GM18868 (cell line): ENCODE data around the gene ENTPD6.

Experiments
- ATAC-seq: cut with Tn5 transposase; IDR thresholded peaks from one replicate; pipeline ENCODE4 v1.9.1; 2021; ENCODE audit warnings: mild to moderate bottlenecking, moderate library complexity; ENCODE audit not compliant: unreplicated experiment

Gene ENTPD6

DNA sequence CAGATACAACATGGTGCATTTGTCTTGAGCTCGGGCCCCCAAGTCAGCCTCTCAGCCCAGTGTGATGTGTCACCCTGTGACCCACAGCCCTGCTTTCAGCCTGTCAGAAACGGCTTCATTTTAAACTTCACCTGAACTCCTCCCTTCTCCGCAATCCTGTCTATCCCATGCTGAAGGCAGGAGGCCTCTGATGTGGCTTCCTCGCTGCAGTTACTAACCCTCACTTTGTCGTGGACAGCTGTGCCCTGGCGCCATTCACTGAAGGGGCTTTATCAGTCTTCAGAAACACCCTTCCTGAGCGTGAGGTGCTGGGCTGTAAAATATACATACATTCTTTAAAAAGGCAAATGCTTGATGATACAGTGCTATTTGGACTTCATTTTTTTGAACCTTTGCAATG lies 7.9 kb upstream of the ENTPD6 start:
- ATAC-seq = no peak

DNA sequence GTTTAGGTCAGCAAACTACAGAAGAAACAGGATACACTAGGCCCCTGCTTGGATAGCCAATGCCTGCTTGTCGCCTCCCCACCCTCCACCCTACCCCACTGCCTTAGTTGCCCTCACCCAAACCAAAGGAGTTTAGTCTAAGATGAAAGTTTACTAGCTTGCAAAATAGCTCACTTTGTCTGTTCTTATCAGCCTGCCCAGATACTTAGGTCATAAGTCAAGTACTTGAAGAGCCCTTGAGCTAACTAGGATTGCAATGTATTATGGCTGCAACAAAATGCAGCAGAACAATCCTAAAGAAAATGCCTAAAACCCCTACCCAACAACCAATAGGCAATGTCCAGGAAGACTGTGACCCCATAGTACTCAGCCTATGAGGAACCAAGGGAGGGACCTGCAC lies 7.3 kb upstream of the ENTPD6 start:
- no peak for ATAC-seq

DNA sequence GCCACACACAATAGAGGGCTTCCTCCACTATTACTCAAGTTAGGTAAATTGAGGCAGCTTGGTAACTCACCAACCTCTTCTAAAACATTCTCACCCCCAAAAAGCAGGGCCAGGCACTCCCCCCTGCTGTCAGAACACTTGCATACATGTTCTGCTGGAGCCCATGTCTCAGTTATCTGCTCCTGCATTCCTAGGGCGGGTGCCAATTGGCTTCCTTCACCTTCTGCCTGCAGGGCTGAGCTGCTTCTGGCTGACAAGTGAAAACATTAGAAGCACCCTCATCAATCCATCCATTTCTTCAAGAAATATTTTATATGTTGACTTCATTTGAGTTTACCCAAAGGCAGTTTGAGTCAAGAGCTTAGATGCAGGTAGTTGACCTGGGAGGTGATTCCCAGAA lies 4.5 kb upstream of the ENTPD6 start:
- no peak for ATAC-seq

DNA sequence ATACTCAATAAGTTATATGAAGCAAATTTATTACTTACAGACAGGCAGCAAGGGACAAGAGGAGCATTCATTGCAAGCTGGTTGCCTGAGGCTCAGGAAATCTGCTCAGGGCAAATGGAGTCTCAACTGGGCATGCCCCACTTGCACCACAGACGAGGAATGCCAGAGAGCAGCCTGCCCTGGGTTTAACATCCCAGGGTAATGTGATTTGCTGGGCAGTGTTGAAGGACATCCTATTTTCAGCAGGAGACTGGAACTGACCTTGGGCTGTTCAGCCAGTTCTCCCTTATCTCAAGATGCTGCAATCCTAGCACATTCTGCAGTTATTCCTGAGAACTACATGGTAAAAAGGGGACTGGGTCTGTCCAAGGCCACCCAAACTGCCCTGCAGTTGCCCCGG lies 3.8 kb upstream of the ENTPD6 start:
- no peak for ATAC-seq

DNA sequence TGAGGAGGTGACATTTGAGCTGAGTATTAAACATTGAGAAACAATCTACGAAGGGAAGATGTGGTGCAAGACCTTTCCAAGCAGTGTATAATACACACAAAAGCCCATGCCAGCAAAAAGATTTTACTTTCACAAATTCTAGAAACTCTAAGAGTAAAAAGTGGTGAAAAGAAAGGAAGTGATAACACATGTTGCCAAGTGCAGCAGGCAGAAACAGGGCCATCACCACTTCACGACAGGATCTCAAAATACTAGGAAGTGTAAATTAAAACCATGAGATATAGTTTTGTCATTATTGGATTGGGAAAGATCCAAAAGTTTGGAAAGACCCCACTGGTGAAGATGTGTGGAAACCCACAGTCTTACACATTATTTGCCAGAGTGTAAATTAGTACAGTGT lies 1.7 kb upstream of the ENTPD6 start:
- ATAC-seq = no peak

DNA sequence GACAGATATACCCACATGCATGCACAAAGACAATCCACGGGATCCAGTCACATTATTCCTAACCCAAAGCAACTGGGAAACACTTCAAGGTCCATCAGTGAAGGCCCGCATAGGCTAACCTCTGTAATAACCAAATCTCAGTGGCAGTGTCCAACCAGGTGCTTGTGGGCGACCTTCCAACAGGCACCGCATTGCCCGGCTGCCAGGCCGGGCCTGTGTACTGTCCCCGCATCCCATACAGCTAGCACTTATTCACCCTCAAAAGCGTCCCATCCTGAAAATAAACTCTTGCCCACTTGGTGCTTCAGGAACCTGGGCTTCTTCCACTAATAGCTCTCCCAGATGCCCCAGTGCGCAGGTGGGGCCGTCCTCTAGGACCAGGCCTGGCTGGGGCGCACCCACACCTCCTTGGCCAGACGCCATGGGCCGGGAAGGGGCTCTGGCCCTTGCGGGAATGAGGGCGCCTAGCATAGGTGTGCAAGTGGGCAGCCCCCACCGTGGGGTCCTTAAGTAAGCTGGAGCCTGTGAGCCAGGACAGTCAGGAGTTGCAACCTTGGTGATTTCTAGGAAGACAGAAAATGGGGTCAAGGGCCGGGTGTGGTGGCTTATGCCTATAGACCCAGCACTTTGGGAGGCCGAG lies 1.1 kb upstream of the ENTPD6 start:
- ATAC-seq = no peak

DNA sequence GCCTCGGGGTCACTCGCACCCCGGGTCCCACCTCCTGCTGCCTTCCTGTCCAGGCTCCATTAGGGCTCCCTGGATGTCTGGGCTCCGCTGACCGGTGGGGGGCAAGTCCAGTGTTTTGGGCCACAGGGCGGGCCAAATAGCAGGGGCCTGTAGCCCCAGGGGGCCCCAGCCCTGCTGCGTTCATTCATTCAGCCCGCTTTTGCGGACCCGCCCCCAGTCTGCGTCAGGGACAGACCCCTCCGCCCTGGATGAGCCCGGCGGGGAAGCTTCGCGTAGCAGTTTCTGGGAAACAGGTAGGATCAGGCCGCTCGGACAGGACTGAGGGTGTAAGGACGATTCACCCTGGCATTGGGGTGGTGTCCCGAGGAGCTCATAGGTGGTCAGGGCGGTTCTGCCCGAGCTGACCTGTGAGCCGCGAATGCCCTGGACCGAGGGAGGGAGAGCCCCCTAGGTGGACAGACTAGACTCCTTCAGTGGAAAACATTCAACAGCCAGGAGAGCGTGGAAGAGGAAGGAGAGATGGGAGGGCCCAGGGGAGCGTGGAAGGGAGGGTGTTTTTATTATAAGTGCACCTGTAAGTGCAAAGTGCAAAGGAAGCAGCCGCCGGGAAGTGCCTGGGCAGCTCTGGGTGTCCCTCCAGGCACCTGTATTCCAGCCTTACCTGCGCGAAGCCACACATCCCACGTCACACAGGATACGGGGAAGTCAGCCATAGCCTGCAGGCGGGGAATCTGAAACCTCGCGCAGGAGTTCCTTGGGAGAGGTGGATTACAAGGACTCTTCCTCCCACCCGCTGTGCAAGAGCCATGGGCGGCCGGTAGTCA lies 662 bp downstream of the ENTPD6 start:
- ATAC-seq = peak; percentile 33

DNA sequence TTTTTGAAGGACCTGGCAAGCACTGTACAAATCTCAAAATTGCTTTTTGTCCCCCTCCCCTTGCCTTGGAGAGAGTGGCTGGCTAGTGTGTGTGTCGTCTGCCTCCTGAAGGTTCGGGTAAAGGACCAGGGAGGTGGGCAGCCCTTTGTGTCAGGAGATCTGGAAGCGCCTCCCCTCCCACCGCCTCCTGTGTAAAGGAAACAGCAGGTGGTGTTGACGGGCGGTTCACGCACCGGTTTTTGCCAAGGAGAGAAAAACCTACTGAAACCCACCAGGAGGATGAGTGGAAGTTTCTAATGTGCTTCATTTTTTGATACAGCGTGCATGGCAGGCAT lies 1.2 kb downstream of the ENTPD6 start:
- ATAC-seq = no peak

DNA sequence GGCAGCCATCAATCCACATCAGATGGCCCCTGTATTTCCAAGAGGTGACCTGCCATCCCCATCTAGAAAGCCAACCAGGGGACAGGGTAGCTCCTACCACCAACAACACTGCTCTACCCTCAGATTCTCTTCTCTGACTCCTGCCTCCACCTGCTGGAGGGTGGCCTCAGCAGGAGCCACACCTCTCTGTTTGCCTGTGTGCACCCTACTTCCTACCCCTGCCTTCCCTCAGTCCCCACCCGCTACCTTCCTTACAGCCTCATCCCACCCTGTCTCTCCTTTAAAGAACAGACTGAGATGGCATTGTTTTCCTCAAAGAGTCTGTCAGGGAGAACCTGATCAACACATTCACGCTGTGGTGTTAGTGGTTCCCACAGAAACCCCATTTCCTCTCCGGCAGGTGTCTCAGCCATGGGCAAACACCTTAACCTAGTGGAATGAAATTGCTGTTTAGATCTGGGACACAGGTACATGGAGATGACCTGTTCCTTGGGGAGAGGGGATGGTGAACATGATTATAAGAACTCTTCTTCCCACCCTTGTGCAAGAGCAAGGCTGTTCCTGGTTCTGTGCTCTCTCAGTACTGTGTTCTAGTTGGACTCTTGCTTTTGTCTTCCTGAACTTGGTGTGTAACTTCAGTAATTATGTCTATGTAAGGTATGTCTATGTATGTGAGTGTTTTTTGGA lies 1.8 kb downstream of the ENTPD6 start:
- no peak for ATAC-seq

DNA sequence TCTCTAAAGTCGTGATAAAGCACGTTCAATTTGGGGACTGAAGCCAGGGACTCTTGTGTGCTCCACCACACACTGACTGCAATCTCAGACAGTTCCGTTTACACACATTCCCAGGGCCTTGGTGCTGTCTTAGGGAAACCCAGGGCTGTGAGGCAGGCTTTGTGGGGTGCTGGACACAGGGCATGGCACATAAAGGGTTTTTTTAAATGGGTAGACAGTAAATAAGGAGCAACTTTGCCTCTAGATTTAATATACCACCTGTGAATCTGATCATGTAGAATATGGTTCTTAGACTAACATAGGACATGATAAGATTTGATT lies 2.3 kb downstream of the ENTPD6 start:
- ATAC-seq = no peak

DNA sequence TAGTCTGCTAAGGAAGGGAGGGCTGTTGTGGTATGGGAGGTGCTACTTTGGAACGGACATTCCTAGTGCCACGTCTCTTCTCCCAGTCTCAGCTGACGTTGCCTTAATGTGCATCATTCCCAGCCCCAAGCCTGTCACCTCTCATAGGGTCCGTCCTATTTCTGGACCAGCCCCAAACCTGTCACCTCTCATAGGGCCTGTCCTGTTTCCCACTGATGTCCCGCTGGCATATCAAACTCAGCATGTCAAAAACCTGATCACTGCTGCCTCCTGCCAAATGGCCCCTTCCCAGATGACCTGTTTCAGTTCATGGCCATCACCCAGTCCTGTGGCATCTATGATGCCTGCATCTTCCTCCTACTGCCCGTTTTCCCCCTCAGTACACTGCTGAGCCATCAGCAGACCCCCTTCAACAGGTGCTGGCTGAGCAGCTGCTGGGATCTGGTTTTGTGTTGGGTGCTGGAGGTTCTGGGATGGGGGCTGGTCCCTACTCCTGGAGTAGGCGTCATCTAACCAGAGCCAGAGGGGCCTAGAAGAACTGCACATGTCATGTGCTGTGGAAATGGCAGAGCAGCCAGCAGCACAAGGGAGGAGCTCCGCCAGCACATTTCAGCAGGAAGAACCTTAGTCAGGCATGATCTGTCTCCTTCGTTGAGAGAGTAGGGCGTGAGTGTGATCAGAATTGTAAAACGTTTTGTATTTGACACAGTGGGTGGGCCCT lies 3.3 kb downstream of the ENTPD6 start:
- no peak for ATAC-seq

DNA sequence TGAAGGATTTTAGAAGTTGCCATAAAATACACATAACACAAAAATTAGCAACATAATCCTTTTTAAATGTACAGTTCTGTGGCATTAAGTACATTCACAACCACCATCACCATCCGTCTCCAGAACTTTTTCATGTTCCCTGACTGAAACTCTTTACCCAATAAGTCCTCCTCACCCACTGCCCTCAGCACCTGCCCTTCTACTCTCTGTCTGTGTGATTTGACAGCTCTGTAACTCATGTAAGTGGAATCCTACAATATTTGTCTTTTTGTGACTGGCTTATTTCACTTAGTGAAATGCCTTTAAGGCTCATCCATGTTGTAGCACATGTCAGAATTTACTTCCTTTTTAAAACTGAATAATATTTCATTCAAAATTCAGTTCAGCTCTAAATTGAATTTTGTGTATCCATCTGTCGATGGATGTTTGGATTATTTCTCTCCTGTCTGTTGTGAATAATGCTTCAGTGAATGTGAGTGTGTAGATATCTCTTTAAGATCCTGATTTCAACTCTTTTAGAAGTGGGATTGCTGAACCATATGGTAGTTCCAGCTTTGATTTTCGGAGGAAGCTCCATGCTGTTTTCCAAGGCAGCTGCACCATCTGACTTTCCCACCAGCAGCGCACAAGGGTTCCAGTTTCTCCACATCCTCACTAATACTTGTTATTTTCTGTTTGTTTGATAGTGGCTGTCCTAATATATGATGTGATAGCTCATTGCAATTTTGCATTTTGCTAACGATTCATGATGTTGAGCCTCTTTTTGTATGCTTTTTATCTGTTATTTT lies 4.2 kb downstream of the ENTPD6 start:
- no peak for ATAC-seq

DNA sequence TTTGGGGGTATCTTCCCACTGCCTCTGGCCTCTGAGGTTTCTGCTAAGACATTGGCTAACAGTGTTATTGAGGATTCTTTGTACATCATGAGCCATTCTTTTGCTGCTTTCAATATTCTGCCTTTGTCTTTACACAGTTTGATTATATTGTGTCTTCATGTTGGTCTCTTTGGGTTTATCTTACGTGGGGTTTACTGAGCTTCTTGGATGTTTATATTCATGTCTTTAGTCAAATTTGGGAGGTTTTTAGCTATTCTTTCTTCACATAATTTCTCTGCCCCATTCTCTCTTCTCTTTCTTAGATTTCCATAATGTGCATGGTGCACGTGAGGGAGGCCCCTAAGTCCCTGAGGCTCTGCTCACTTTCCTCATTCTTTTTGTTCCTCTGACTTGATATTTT lies 7.6 kb downstream of the ENTPD6 start:
- ATAC-seq = no peak

DNA sequence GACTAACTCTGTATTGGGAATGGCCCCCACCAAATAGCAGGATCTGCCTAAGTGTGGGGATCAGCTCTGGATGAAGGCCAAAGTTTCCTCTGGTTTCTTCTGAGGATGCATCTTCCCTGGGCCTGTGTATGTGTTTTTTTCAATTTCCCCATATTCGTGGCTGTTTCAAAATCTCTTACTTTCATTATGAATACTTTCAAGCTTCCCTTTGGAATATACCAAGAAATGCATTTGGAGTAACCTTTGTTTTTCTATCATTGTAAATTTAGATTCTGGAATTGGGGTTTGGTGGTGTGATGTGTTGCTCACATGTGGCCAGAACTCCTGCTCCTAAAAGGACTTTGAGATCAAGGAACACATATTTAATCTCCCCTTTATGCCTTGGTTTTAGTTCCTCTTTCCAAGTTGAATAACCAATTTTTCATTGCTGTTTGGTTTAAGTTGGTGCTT lies 8.4 kb downstream of the ENTPD6 start:
- no peak for ATAC-seq

DNA sequence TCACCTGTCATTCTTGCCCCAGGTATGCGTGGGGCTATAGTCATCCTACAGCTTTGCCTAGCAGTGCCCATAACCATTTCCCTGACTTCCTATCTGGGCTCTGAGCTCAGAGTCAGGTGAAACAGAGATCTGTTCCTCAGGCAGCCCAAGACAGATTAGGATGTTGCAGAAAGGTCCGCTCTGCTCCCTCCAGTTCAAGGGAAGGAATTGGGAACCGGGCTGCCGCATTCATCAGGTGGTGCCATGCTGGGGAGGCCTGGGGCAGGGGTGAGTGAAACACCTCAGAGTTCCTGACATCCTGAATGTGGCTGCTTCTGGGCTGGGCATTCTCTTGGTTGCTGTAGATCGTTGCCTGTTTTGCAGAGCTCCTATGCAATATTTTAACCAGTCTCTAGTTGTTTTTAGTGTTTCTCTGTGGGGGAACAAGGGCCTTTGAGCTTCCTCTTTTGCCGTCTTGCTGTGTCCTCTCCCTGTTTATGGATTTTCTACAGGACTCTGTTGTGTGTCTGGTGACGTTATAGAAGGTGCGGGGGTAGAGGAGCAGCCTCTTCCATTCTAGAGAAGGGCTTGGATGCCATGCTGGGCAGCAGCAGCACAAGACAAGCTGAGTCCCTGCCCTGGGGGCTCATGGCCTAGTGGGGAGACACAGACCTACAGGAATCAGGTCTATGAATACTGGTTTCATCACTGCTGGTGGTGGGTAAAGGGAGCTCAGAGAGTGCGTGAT lies 9.2 kb downstream of the ENTPD6 start:
- no peak for ATAC-seq

DNA sequence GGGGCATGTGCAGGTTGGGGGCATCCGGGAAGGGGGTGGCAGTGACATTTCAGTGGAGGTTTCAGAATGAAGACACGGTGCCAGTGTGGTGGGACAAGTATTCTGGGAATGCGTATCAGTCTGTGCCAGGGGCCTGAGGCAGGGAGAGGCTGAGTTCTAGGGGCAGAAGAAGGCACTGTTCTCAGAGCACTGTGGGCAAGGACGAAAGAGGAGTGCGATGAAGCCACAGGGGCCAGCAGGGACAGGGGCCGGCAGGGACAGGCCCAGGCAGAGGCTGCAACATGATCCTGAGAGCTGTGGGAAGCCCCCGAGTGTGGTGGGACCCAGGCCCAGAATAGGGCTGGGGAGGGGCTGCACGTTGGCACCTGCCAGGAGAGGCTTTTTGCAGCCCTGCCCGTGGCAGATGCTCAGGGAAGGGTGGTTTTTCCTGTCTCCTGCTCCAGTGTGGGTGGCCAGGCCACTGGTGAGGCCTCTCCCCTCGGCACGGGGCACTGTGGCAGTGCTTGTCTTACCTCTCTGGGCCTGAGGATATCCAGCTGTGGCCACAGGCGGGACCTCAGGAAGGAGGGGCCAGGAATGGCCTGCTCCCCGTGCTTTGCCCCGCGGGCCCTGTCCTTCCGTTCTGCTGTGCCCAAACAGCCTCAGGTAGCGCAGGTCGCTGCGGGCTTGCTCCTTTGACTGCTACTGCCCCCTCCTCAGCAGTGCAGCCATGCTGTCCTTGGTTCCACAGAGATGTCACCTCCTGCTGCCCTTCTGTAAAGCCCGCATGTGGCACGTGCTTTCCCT lies 10.0 kb downstream of the ENTPD6 start:
- ATAC-seq = no peak

DNA sequence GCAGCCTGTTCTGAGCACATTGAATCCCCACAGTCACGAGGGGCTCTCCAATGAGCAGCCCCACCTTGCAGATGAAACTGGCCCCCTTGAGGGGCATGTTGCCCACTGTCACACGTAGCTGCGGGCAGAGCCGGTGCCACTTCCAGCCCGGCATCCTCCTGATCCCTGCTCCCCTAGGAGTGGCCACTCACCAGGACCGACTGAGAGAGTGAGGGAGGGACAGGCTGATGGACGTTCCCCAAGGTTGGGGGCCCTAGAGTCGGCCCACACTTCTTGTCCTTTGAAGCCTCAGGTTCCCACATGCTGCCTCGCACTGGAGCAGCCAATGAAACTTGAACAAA lies 10.5 kb downstream of the ENTPD6 start:
- ATAC-seq = no peak

DNA sequence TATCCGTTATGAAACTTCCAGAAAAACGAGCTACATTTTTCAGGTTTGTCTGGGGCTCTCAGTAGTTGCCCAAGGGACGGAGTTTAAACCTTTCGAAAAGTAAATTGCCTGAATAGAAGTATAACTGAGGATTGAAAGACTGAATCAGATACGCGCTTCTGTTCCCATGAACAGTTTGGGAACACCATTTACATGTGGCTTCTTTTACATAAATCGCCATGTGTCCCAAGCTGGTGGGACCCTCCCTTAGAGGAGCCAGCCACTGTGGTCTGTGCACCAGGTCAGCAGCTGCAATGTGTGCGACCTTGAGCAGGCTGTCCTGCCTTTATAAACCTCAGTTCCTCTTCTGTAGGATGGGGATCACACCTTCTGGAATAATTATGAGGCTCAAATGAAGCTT lies 11.0 kb downstream of the ENTPD6 start:
- ATAC-seq = no peak

DNA sequence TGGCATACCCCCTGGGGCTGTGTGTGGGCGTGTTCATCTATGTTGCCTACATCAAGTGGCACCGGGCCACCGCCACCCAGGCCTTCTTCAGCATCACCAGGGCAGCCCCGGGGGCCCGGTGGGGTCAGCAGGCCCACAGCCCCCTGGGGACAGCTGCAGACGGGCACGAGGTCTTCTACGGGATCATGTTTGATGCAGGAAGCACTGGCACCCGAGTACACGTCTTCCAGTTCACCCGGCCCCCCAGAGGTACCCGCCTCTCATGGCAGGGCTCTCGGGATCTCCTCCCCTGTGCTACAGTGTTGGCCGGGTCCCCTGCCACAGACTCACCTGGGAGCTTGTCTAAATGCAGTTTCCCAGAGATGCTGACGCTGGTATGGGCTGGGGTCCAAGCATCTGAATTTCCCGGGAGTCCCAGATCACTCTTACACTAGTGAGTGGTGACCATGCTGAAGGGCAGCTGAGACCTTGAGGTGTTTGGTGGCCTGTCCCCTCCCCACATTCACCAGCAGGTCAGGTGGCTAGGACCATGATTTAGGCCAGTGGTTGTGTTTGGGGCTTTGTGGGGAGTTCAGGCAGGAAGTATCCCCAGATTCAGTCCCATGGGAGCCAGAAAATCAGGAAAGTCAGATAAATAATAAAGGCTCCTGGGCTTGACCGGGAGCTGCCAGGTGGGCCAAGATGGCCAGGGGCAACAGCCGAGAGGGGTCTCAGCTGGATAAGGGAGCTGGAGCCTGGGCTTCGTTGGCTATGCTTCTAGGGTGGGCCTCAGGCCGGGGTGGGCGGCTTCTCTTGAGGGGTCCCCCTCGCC lies 11.8 kb downstream of the ENTPD6 start:
- ATAC-seq = no peak
